ENCODE measurements around the gene IVNS1ABP.

Gene IVNS1ABP

DNA sequence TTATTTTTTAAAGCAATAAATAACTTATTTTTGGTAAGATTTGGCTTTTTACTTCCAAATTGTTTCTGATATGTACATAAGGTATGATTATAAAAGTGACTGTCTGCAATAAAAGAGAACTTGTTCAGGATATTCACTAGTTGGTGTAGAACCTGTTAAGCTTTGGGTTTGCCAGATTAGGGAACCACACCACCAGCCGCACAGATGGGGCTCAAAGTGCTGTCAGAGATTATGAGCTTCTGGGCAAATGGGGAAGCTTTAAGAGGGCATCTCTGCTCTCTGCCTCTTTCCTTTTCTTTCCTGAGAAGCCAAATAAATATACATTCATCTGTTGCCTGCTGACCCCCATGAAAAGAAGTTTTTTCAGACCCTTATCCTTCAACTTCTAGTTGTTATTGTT is 25.4 kb downstream of the IVNS1ABP start:
- Histone ChIP-seq H2AFZ (ENCODE audit: low read depth, low read length) (no peak overlapping the region), H2AK5ac (ENCODE audit: low read length, severe bottlenecking) (no peak overlapping the region), H3K79me1 (replicated peaks; ENCODE audit: low read length, poor library complexity, severe bottlenecking) (no peaks in the 10 kb centered on the region), H3K9ac (ENCODE audit: low read length) (no peak overlapping the region), H3K18ac (ENCODE audit: low read depth in 1 of 2, low read length in 2 of 2) (no peak overlapping the region), H3K4me3 (ENCODE audit: insufficient read depth in 1 of 2, low read depth in 1 of 2, low read length in 2 of 2) (no peak overlapping the region), H3K9me3 (ENCODE audit: control insufficient read depth, low read length) (no peaks in the 10 kb centered on the region), H2BK5ac (ENCODE audit: low read depth, low read length, poor library complexity, severe bottlenecking) (no peak overlapping the region), H4K8ac (ENCODE audit: low read length) (no peak overlapping the region), H3K4me1 (ENCODE audit: control insufficient read depth, insufficient read depth, low read depth, low read length) (no peaks in the 10 kb centered on the region), H2BK12ac (ENCODE audit: low read length in 2 of 2) (no peak overlapping the region), H3K36me3 (ENCODE audit: control insufficient read depth in 1 of 2, insufficient read depth in 2 of 2, low read depth in 1 of 2, low read length in 2 of 2) (peaks cover 0 to 43% of the 10 kb centered on the region in 2 experiments), H3K27me3 (ENCODE audit: control insufficient read depth in 1 of 2, insufficient read depth in 1 of 2, low read length in 2 of 2) (no peaks in the 10 kb centered on the region), H3K14ac (ENCODE audit: low read length in 2 of 2) (no peak overlapping the region), H3K4ac (ENCODE audit: low read depth in 1 of 2, low read length in 2 of 2) (no peak overlapping the region), H2BK15ac (ENCODE audit: low read depth, poor library complexity, severe bottlenecking) (no peak overlapping the region), H3K23ac (ENCODE audit: low read length in 2 of 2) (no peak overlapping the region), H2BK120ac (ENCODE audit: low read depth, low read length) (no peak overlapping the region), H3K27ac (ENCODE audit: low read length, poor library complexity, severe bottlenecking) (no peak overlapping the region), H4K91ac (ENCODE audit: low read length) (no peak overlapping the region), H3K4me2 (ENCODE audit: low read length, poor library complexity, severe bottlenecking) (no peak overlapping the region)
- 88% methylated on average over 1 of the region's 1 CpG for WGBS
- no peak for DNase-seq

DNA sequence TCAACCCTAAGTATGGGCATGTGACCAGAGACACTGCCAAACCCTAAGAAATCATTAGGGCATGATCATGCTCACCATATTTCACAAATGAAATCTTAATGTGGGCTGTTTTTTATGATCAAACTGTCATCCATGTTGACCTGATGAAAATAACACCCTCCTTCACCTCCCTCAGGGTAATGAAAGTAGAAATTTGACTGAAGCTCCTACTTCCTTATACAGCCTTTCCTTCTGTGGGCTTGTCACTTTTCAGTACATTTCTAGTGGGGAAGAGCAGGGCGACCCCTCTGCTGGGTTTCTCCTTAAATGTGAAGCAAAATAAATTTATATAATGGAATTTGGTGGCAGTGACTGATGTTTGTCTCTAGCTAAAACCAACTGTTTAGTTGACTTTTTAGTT is 25.9 kb downstream of the IVNS1ABP start:
- no peak overlapping the region for H3K4me3 ChIP-seq (ENCODE audit: insufficient read depth in 1 of 2, low read depth in 1 of 2, low read length in 2 of 2)
- no peak overlapping the region for H4K8ac ChIP-seq (ENCODE audit: low read length)
- H3K9ac ChIP-seq (ENCODE audit: low read length) = no peak overlapping the region
- H3K9me3 ChIP-seq (ENCODE audit: control insufficient read depth, low read length) = no peaks in the 10 kb centered on the region
- DNase-seq = no peak
- H2AK5ac ChIP-seq (ENCODE audit: low read length, severe bottlenecking) = no peak overlapping the region
- no peak overlapping the region for H3K27ac ChIP-seq (ENCODE audit: low read length, poor library complexity, severe bottlenecking)
- H3K14ac ChIP-seq (ENCODE audit: low read length in 2 of 2) = no peak overlapping the region
- H2BK15ac ChIP-seq (ENCODE audit: low read depth, poor library complexity, severe bottlenecking) = no peak overlapping the region
- H2AFZ ChIP-seq (ENCODE audit: low read depth, low read length) = no peak overlapping the region
- H2BK120ac ChIP-seq (ENCODE audit: low read depth, low read length) = no peak overlapping the region
- no peak overlapping the region for H3K18ac ChIP-seq (ENCODE audit: low read depth in 1 of 2, low read length in 2 of 2)
- H3K4me2 ChIP-seq (ENCODE audit: low read length, poor library complexity, severe bottlenecking) = no peak overlapping the region
- H3K23ac ChIP-seq (ENCODE audit: low read length in 2 of 2) = no peak overlapping the region
- H4K91ac ChIP-seq (ENCODE audit: low read length) = no peak overlapping the region
- H2BK5ac ChIP-seq (ENCODE audit: low read depth, low read length, poor library complexity, severe bottlenecking) = no peak overlapping the region
- H2BK12ac ChIP-seq (ENCODE audit: low read length in 2 of 2) = no peak overlapping the region
- H3K36me3 ChIP-seq (ENCODE audit: control insufficient read depth in 1 of 2, insufficient read depth in 2 of 2, low read depth in 1 of 2, low read length in 2 of 2) = peaks cover 0 to 38% of the 10 kb centered on the region in 2 experiments
- H3K4me1 ChIP-seq (ENCODE audit: control insufficient read depth, insufficient read depth, low read depth, low read length) = no peaks in the 10 kb centered on the region
- H3K27me3 ChIP-seq (ENCODE audit: control insufficient read depth in 1 of 2, insufficient read depth in 1 of 2, low read length in 2 of 2) = no peaks in the 10 kb centered on the region
- WGBS = 100% methylated on average over 1 of the region's 1 CpG
- H3K4ac ChIP-seq (ENCODE audit: low read depth in 1 of 2, low read length in 2 of 2) = no peak overlapping the region
- no peaks in the 10 kb centered on the region for H3K79me1 ChIP-seq (replicated peaks; ENCODE audit: low read length, poor library complexity, severe bottlenecking)

DNA sequence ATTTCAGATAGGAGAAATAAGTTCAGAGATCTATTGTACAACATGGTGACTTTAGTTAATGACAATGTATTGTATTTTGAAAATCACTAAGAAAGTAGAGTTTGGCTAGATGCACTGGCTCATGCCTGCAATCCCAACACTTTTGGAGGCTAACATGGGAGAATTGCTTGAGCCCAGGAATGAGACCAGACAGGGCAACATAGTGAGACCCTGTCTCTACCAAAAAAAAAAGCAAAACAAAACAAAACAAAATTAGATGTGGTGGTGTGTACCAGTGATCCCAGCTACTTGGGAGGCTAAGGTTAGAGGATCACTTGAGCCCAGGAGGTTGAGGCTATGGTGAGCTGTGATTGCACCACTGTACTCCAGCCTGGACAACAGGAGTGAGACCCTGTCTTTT is 27.2 kb downstream of the IVNS1ABP start:
- Histone ChIP-seq H3K27ac (ENCODE audit: low read length, poor library complexity, severe bottlenecking) (no peak overlapping the region), H3K18ac (ENCODE audit: low read depth in 1 of 2, low read length in 2 of 2) (no peak overlapping the region), H2BK12ac (ENCODE audit: low read length in 2 of 2) (no peak overlapping the region), H3K4ac (ENCODE audit: low read depth in 1 of 2, low read length in 2 of 2) (no peak overlapping the region), H3K4me2 (ENCODE audit: low read length, poor library complexity, severe bottlenecking) (no peak overlapping the region), H3K4me1 (ENCODE audit: control insufficient read depth, insufficient read depth, low read depth, low read length) (peaks cover 2% of the 10 kb centered on the region), H2AK5ac (ENCODE audit: low read length, severe bottlenecking) (no peak overlapping the region), H2BK120ac (ENCODE audit: low read depth, low read length) (no peak overlapping the region), H4K8ac (ENCODE audit: low read length) (no peak overlapping the region), H3K14ac (ENCODE audit: low read length in 2 of 2) (no peak overlapping the region), H2BK5ac (ENCODE audit: low read depth, low read length, poor library complexity, severe bottlenecking) (no peak overlapping the region), H2BK15ac (ENCODE audit: low read depth, poor library complexity, severe bottlenecking) (no peak overlapping the region), H3K36me3 (ENCODE audit: control insufficient read depth in 1 of 2, insufficient read depth in 2 of 2, low read depth in 1 of 2, low read length in 2 of 2) (peaks cover 0 to 29% of the 10 kb centered on the region in 2 experiments), H3K27me3 (ENCODE audit: control insufficient read depth in 1 of 2, insufficient read depth in 1 of 2, low read length in 2 of 2) (no peaks in the 10 kb centered on the region), H3K4me3 (ENCODE audit: insufficient read depth in 1 of 2, low read depth in 1 of 2, low read length in 2 of 2) (no peak overlapping the region), H3K9me3 (ENCODE audit: control insufficient read depth, low read length) (no peaks in the 10 kb centered on the region), H3K23ac (ENCODE audit: low read length in 2 of 2) (no peak overlapping the region), H3K79me1 (replicated peaks; ENCODE audit: low read length, poor library complexity, severe bottlenecking) (no peaks in the 10 kb centered on the region), H2AFZ (ENCODE audit: low read depth, low read length) (no peak overlapping the region), H3K9ac (ENCODE audit: low read length) (no peak overlapping the region), H4K91ac (ENCODE audit: low read length) (no peak overlapping the region)
- DNase-seq = no peak

DNA sequence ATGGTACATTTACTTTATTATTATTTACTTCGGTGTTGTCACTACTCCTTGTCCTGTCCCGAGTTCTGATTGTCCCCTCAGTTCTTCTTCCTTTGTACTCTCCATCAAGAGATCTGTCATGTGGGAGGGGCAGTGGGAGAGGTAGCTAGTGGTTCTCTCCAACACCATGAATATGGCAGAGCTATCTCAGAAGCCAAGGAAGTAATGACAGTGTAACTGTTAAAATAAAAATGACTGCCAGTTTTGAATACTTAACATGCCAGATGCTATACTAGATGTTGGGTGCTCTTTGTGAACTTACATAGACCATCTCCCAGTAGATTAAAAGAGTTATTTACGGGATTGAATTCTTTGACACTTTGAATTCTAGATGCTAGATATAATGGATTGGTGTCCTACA is 28.6 kb downstream of the IVNS1ABP start:
- Histone ChIP-seq H3K79me1 (replicated peaks; ENCODE audit: low read length, poor library complexity, severe bottlenecking) (no peaks in the 10 kb centered on the region), H2BK12ac (ENCODE audit: low read length in 2 of 2) (no peak overlapping the region), H2BK5ac (ENCODE audit: low read depth, low read length, poor library complexity, severe bottlenecking) (no peak overlapping the region), H2BK15ac (ENCODE audit: low read depth, poor library complexity, severe bottlenecking) (no peak overlapping the region), H3K14ac (ENCODE audit: low read length in 2 of 2) (no peak overlapping the region), H3K4me3 (ENCODE audit: insufficient read depth in 1 of 2, low read depth in 1 of 2, low read length in 2 of 2) (no peak overlapping the region), H3K18ac (ENCODE audit: low read depth in 1 of 2, low read length in 2 of 2) (no peak overlapping the region), H4K8ac (ENCODE audit: low read length) (no peak overlapping the region), H3K27ac (ENCODE audit: low read length, poor library complexity, severe bottlenecking) (no peak overlapping the region), H3K4me1 (ENCODE audit: control insufficient read depth, insufficient read depth, low read depth, low read length) (peaks cover 2% of the 10 kb centered on the region), H3K23ac (ENCODE audit: low read length in 2 of 2) (no peak overlapping the region), H3K9ac (ENCODE audit: low read length) (no peak overlapping the region), H2BK120ac (ENCODE audit: low read depth, low read length) (no peak overlapping the region), H3K36me3 (ENCODE audit: control insufficient read depth in 1 of 2, insufficient read depth in 2 of 2, low read depth in 1 of 2, low read length in 2 of 2) (peaks cover 0 to 16% of the 10 kb centered on the region in 2 experiments), H3K27me3 (ENCODE audit: control insufficient read depth in 1 of 2, insufficient read depth in 1 of 2, low read length in 2 of 2) (no peaks in the 10 kb centered on the region), H2AFZ (ENCODE audit: low read depth, low read length) (no peak overlapping the region), H3K4me2 (ENCODE audit: low read length, poor library complexity, severe bottlenecking) (no peak overlapping the region), H4K91ac (ENCODE audit: low read length) (no peak overlapping the region), H3K4ac (ENCODE audit: low read depth in 1 of 2, low read length in 2 of 2) (no peak overlapping the region), H2AK5ac (ENCODE audit: low read length, severe bottlenecking) (no peak overlapping the region), H3K9me3 (ENCODE audit: control insufficient read depth, low read length) (no peaks in the 10 kb centered on the region)
- 94% methylated on average over 2 of the region's 3 CpGs for WGBS
- no peak for DNase-seq
